Measurements from ENCODE around the gene PNMA3. TPM values are rescaled to one million over a fixed set of nuclear protein-coding genes. Genes with fewer than 3 reads are reported as not detected.

PNMA3 gene
- total and polyA plus RNA-seq, 7 donors, result 0.03 to 0.69 (median 0.07) TPM; not detected in 1

DNA sequence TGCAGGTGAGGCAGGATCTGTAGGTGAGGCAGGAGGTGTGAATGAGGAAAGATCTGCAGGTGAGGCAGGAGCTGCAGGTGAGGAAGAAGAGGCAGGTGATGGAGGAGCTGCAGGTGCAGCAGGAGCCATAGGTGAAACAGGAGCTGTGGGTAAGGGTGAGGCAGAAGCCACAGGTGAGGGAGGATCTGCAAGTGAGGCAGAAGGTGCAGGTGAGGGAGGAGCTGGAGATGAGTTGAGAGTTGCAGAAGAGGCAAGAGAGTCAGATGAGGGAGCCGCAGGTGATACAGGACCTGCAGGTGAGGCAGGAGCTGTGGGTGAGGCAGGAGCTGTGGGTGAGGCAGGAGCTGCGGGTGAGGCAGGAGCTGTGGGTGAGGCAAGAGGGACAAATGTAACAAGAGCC, 27.1 kb upstream of the PNMA3 start:
- intact Hi-C loops (cut with DNase I), result no loop called here
- H3K9me3 ChIP-seq, result no peaks in the 10 kb centered on the region
- no peak for TF ChIP-seq CTCF (IDR thresholded peaks at IDR 0.05)
- no peak overlapping the region for H3K27ac ChIP-seq
- no peaks in the 10 kb centered on the region for H3K4me1 ChIP-seq
- ATAC-seq, result no peak
- no peak for DNase-seq
- H3K27me3 ChIP-seq (ENCODE audit: insufficient read depth in 3 of 3, low read length in 2 of 3), result no peaks in the 10 kb centered on the region
- H3K36me3 ChIP-seq (ENCODE audit: insufficient read depth in 1 of 2, low read depth in 1 of 2), result no peaks in the 10 kb centered on the region
- H3K4me3 ChIP-seq, result no peak overlapping the region
- 83 to 95% (median 86%) methylated on average over 2 of the region's 2 CpGs for WGBS, 3 donors

- ATAC-seq, result no peak
- no peak for DNase-seq
- no peaks in the 10 kb centered on the region for H3K36me3 ChIP-seq (ENCODE audit: insufficient read depth in 1 of 2, low read depth in 1 of 2)
- WGBS, 3 donors, result 84 to 93% (median 90%) methylated on average over 3 to 11 of the region's 11 CpGs
- intact Hi-C loops (cut with DNase I), result loop anchor here (5.0 to 10.0 kb wide), 3 partner anchors 68 to 635 kb away; no protein-coding TSS in a partner anchor
- H3K4me3 ChIP-seq, result no peak overlapping the region
- no peak overlapping the region for H3K27ac ChIP-seq
- H3K4me1 ChIP-seq, result no peaks in the 10 kb centered on the region
- no peak for TF ChIP-seq CTCF (IDR thresholded peaks at IDR 0.05)
- no peaks in the 10 kb centered on the region for H3K9me3 ChIP-seq
- no peaks in the 10 kb centered on the region for H3K27me3 ChIP-seq (ENCODE audit: insufficient read depth in 3 of 3, low read length in 2 of 3)
Measured at GRCh38 chrX:153029875-153030274, 26.4 kb upstream of the PNMA3 start.

DNA sequence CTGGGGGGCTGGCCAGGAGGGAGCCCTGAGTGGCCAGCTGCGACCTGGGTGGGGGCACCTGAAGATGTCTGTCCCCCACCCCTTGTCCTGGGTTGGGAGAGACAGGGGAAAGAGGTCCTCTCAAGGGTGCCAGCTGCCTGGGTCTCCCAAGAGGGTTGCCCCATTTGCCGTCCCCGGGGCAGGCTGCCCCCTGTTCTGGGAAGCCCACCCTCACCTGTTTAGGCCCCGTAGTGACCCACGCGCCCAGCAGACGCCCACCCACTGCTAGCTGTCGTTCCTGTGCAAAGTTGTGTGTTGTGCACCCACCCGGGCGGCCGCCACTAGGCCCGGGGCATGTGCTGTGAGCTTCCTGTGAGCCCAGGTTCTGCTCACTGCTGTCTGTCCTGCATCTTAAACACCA, 25.5 kb upstream of the PNMA3 start:
- TF ChIP-seq CTCF (IDR thresholded peaks at IDR 0.05), result no peak
- WGBS, 3 donors, result 84 to 91% (median 87%) methylated on average over 7 to 12 of the region's 12 CpGs
- Histone ChIP-seq H3K9me3 (no peaks in the 10 kb centered on the region), H3K36me3 (ENCODE audit: insufficient read depth in 1 of 2, low read depth in 1 of 2) (no peaks in the 10 kb centered on the region), H3K4me1 (no peaks in the 10 kb centered on the region), H3K4me3 (no peak overlapping the region), H3K27ac (no peak overlapping the region), H3K27me3 (ENCODE audit: insufficient read depth in 3 of 3, low read length in 2 of 3) (no peaks in the 10 kb centered on the region)
- DNase-seq (no peak), ATAC-seq (no peak)
- intact Hi-C loops (cut with DNase I), result loop anchor here (5.0 to 10.0 kb wide), 3 partner anchors 68 to 634 kb away; no protein-coding TSS in a partner anchor

DNA sequence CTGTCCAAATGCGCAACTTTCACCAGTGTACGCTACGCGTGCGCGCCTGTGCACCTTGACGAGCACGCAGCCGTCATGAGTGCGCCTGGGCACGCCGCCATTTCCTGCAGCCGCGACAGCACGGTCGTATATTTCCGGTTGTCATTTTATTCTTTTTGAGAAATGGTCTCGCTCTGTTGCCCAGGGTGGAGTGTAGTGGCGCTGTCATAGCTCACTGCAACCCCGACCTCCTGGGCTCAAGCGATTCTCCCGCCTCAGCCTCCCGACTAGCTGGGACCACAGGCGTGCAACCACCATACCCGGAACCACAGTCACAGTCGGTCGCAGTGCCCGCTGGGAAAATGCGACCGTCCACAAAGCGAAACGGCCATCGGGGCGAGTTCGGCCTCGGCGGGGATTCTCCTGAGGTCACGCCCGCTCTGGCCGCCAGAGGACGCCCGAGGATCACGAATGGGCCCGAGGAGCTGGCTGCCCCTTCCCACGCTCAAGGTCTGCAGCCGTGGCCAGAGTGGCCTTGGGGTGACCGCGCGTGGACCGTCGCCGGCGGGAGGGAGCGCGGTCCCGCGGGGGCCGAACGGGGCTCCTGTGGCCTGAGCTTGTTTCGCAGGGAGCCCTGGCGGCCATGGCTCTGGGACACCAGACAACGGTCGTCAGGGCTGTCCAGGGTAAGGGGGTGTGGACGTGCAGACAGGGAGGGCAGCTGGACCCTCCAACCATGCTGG, 23.7 kb upstream of the PNMA3 start:
- Histone ChIP-seq H3K36me3 (ENCODE audit: insufficient read depth in 1 of 2, low read depth in 1 of 2) (no peaks in the 10 kb centered on the region), H3K9me3 (no peaks in the 10 kb centered on the region), H3K27ac (no peak overlapping the region), H3K4me1 (no peaks in the 10 kb centered on the region), H3K27me3 (ENCODE audit: insufficient read depth in 3 of 3, low read length in 2 of 3) (no peaks in the 10 kb centered on the region), H3K4me3 (peak overlapping the region; percentile 31)
- ATAC-seq (peak; percentile 82 to 96 (median 88)), DNase-seq (peak; percentile 75 to 83)
- intact Hi-C loops (cut with DNase I), result loop anchor here (5.0 to 10.0 kb wide), 3 partner anchors 70 to 632 kb away; no protein-coding TSS in a partner anchor
- WGBS, 3 donors, result 18 to 40% (median 23%) methylated on average over 55 to 64 of the region's 64 CpGs
- peak; percentile 78 for TF ChIP-seq CTCF (IDR thresholded peaks at IDR 0.05)
